DND-41 (cell line): ENCODE results near the gene TMEM184B.

Experiments used
- CTCF ChIP-seq: IDR thresholded peaks from 2 replicates; pipeline ENCODE4 v1.5.1; 2012; ENCODE audit warnings: borderline replicate concordance, low read length, moderate library complexity, mild to moderate bottlenecking; ENCODE audit not compliant: poor library complexity, severe bottlenecking; ENCODE audit errors: extremely low read depth
- EZH2 ChIP-seq: IDR thresholded peaks from 3 replicates; pipeline ENCODE4 v1.6.1; 2012; ENCODE audit warnings: borderline replicate concordance, low read depth, mild to moderate bottlenecking, moderate library complexity, low read length, inconsistent platforms; ENCODE audit not compliant: severe bottlenecking

- TF ChIP-seq CTCF = no peak
- no peak for TF ChIP-seq EZH2
These were observed 43.7 kb upstream of the TMEM184B start for GRCh38 chr22:38316364-38317121.
